22Rv1 (cell line): ENCODE results near the gene MAST4.

ENCODE experiments used
- H3K27ac ChIP-seq: fragments of 450-650 bp; 2 replicates; pipeline ENCODE4 v1.5.1; 2017
- ZFX ChIP-seq: fragments of 450-650 bp; IDR thresholded peaks from 2 replicates; pipeline ENCODE4 v1.6.1; 2017; ENCODE audit warnings: antibody characterized with exemption, borderline replicate concordance
- TF ChIP-seq, protein P1 (sequence below): fragments of 450-650 bp; IDR thresholded peaks from 2 replicates; pipeline ENCODE4 v1.5.1; 2017; ENCODE audit warnings: mild to moderate bottlenecking

MAST4 gene

DNA sequence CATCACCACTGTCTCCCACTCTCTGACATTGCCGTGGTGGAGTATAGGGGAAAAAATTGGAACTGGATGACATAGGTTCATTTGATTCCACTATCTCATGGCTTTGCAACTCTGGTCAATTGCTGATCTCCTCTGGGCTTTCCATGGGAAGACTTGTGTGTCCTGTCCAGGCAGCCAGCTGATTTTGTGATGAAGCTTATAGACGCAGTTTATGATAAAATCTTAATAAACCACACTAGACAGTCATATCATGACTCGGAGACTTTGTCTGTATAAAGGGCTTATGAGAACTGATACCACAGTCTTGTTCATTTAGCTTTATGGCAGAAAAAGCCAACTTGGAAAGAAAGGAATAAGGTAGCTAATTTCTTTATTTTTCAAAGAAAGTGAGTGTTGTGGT is 296.5 kb downstream of the MAST4 start:
- H3K27ac ChIP-seq = no peak overlapping the region
- TF ChIP-seq, protein P1, sequence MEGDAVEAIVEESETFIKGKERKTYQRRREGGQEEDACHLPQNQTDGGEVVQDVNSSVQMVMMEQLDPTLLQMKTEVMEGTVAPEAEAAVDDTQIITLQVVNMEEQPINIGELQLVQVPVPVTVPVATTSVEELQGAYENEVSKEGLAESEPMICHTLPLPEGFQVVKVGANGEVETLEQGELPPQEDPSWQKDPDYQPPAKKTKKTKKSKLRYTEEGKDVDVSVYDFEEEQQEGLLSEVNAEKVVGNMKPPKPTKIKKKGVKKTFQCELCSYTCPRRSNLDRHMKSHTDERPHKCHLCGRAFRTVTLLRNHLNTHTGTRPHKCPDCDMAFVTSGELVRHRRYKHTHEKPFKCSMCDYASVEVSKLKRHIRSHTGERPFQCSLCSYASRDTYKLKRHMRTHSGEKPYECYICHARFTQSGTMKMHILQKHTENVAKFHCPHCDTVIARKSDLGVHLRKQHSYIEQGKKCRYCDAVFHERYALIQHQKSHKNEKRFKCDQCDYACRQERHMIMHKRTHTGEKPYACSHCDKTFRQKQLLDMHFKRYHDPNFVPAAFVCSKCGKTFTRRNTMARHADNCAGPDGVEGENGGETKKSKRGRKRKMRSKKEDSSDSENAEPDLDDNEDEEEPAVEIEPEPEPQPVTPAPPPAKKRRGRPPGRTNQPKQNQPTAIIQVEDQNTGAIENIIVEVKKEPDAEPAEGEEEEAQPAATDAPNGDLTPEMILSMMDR = no peak
- no peak for TF ChIP-seq ZFX

DNA sequence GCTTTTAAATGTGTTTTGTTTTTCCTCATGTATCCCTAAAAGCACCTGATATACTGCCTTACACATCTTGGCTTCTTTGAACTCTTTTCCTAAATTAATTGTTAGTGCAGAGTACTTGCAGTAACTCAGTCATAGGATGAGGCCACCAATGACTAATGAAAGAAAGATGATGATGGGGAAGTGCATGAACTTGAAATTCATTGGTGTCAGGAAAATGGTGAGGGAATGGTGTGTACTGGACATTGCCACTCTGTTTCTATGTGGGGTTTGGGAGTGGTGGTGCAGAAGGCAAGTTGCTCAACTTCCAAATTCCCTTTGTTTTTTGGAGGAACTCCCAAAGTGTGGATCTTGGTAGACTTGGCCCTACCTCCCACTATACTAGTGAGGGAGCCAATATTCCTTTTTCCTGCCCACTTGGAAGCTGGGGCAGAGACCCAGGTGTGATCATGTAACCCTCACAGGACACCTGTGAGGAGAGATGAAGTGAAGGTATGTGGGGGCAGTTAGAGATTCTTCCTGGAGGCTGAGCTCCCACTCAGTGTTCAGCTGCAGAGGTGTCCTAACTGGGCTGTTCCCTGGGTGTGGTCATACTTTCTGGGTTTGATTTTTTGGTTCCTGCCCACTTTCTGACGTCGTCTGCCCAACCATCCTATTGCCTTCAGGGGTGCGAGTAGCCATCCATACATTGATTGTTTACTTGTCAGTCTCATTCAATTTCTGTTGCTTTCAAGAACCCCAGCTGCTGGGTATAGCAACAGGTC is 298.5 kb downstream of the MAST4 start:
- no peak overlapping the region for H3K27ac ChIP-seq
- TF ChIP-seq ZFX = no peak
- TF ChIP-seq, protein P1 = no peak

DNA sequence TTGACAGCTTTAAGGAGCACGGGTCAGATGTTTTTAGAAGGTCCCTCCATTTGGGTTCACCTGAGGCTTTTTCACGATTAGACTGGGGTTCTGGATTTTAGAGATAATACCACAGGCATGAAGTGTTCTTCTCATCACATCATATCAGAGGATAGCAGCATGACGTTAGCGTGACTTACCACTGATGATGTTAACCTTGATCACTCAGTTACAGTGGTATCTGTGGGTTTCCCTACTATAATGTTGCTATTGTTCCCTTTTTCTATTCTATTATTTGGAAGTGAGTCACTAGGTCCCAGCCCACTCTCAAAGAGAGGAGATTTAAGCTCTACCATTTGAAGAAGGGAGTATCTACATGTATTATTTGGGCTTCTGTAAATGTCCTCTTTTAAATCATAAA is 300.0 kb downstream of the MAST4 start:
- H3K27ac ChIP-seq = no peak overlapping the region
- no peak for TF ChIP-seq ZFX
- TF ChIP-seq, protein P1 = no peak

- no peak overlapping the region for H3K27ac ChIP-seq
- no peak for TF ChIP-seq ZFX
- TF ChIP-seq, protein P1 = no peak
Observed at GRCh38 chr5:66897356-66897755, 301.2 kb downstream of the MAST4 start.

- no peak for TF ChIP-seq ZFX
- TF ChIP-seq, protein P1 = no peak
- H3K27ac ChIP-seq = no peak overlapping the region
Observed at GRCh38 chr5:66898241-66898995, 302.2 kb downstream of the MAST4 start.

- TF ChIP-seq ZFX = no peak
- TF ChIP-seq, protein P1 = no peak
- no peak overlapping the region for H3K27ac ChIP-seq
Observed at GRCh38 chr5:66903218-66903617, 307.0 kb downstream of the MAST4 start.

- H3K27ac ChIP-seq = no peak overlapping the region
- TF ChIP-seq, protein P1 = no peak
- no peak for TF ChIP-seq ZFX
Observed at GRCh38 chr5:66903709-66904108, 307.5 kb downstream of the MAST4 start.
